HEK293T (cell line): ENCODE data around the gene ARHGAP20.

ENCODE experiments used
- CTCF ChIA-PET: fragments of 350-600 bp; formaldehyde crosslinking; extraction: SDS; loops from one replicate; lab custom pipeline; 2021; ENCODE audit warnings: antibody characterized with exemption, inconsistent platforms; lab: Yijun Ruan, JAX
- POLR2A ChIA-PET: fragments of 350-600 bp; formaldehyde crosslinking; extraction: SDS; loops from one replicate; lab custom pipeline; 2020; ENCODE audit warnings: antibody characterized with exemption, inconsistent platforms; lab: Yijun Ruan, JAX
- DNase-seq: peaks from one replicate; pipeline ENCODE4 v3.0.0; 2012; ENCODE audit warnings: mixed read lengths; ENCODE audit errors: extremely low spot score
- ARNT ChIP-seq: fragments of 450-650 bp; IDR thresholded peaks from 2 replicates; pipeline ENCODE4 v1.6.1; 2017; ENCODE audit warnings: mild to moderate bottlenecking
- BHLHE40 ChIP-seq: fragments of 450-650 bp; IDR thresholded peaks from 2 replicates; pipeline ENCODE4 v1.6.1; 2016; ENCODE audit warnings: mild to moderate bottlenecking, moderate library complexity, borderline replicate concordance
- CTBP1 ChIP-seq: fragments of 450-650 bp; IDR thresholded peaks from 2 replicates; pipeline ENCODE4 v1.6.1; 2016; ENCODE audit warnings: borderline replicate concordance
- ELF4 ChIP-seq: fragments of 450-650 bp; IDR thresholded peaks from 2 replicates; pipeline ENCODE4 v1.6.1; 2017; ENCODE audit warnings: antibody characterized with exemption
- FOXA1 ChIP-seq: fragments of 450-650 bp; IDR thresholded peaks from 2 replicates; pipeline ENCODE4 v1.6.1; 2016; ENCODE audit warnings: mild to moderate bottlenecking
- FOXK2 ChIP-seq: fragments of 450-650 bp; IDR thresholded peaks from 2 replicates; pipeline ENCODE4 v1.6.1; 2016; ENCODE audit warnings: mild to moderate bottlenecking
- FOXM1 ChIP-seq: fragments of 450-650 bp; IDR thresholded peaks from 2 replicates; pipeline ENCODE4 v1.6.1; 2017; ENCODE audit warnings: mild to moderate bottlenecking, borderline replicate concordance
- HDGF ChIP-seq: fragments of 450-650 bp; IDR thresholded peaks from 2 replicates; pipeline ENCODE4 v1.6.1; 2017; ENCODE audit warnings: antibody characterized with exemption, borderline replicate concordance
- L3MBTL2 ChIP-seq: fragments of 450-650 bp; conservative IDR thresholded peaks from 2 replicates; pipeline ENCODE4 v1.6.1; 2016; ENCODE audit warnings: mild to moderate bottlenecking
- LEF1 ChIP-seq: fragments of 450-650 bp; IDR thresholded peaks from 2 replicates; pipeline ENCODE4 v1.6.1; 2017; ENCODE audit warnings: mild to moderate bottlenecking, borderline replicate concordance
- NFRKB ChIP-seq: fragments of 450-650 bp; IDR thresholded peaks from 2 replicates; pipeline ENCODE4 v1.6.1; 2016; ENCODE audit warnings: mild to moderate bottlenecking, moderate library complexity
- PKNOX1 ChIP-seq: fragments of 450-650 bp; IDR thresholded peaks from 2 replicates; pipeline ENCODE4 v1.6.1; 2016
- SP1 ChIP-seq: fragments of 450-650 bp; IDR thresholded peaks from 2 replicates; pipeline ENCODE4 v1.6.1; 2017
- SUZ12 ChIP-seq: fragments of 450-650 bp; IDR thresholded peaks from 2 replicates; pipeline ENCODE4 v1.6.1; 2016; ENCODE audit warnings: mild to moderate bottlenecking
- TARDBP ChIP-seq: fragments of 450-650 bp; IDR thresholded peaks from 2 replicates; pipeline ENCODE4 v1.6.1; 2016
- ZNF384 ChIP-seq: fragments of 450-650 bp; IDR thresholded peaks from 2 replicates; pipeline ENCODE4 v1.6.1; 2016

ARHGAP20 gene

GRCh38 chr11:110736171-110736553 is 23.9 kb upstream of the ARHGAP20 start:
- no peak for TF ChIP-seq TARDBP
- TF ChIP-seq FOXA1, result no peak
- no peak for TF ChIP-seq LEF1
- no peak for TF ChIP-seq L3MBTL2
- TF ChIP-seq SP1, result no peak
- TF ChIP-seq ZNF384, result no peak
- no peak for TF ChIP-seq NFRKB
- TF ChIP-seq ARNT, result no peak
- TF ChIP-seq FOXM1, result no peak
- no peak for TF ChIP-seq PKNOX1
- TF ChIP-seq FOXK2, result no peak
- TF ChIP-seq HDGF, result no peak
- no peak for TF ChIP-seq ELF4
- no peak for TF ChIP-seq BHLHE40
- no peak for TF ChIP-seq CTBP1
- no peak for TF ChIP-seq SUZ12
- DNase-seq, result no peak
- ChIA-PET CTCF (interaction anchor here (0.6 kb wide), 1 partner anchor 13 kb away, joined by 4 read pairs; no protein-coding TSS in a partner anchor), POLR2A (no interaction called here)

GRCh38 chr11:110735455-110736170 is 23.4 kb upstream of the ARHGAP20 start:
- TF ChIP-seq ELF4 (no peak), TARDBP (no peak), FOXA1 (no peak), PKNOX1 (no peak), ARNT (no peak), NFRKB (no peak), FOXM1 (no peak), ZNF384 (no peak), HDGF (no peak), CTBP1 (no peak), SUZ12 (no peak), LEF1 (no peak), FOXK2 (no peak), L3MBTL2 (no peak), SP1 (no peak), BHLHE40 (no peak)
- POLR2A ChIA-PET, result no interaction called here
- CTCF ChIA-PET, result interaction anchor here (0.6 kb wide), 1 partner anchor 13 kb away, joined by 4 read pairs; no protein-coding TSS in a partner anchor
- no peak for DNase-seq

GRCh38 chr11:110734790-110735189 is 22.6 kb upstream of the ARHGAP20 start:
- DNase-seq, result no peak
- CTCF ChIA-PET, result no interaction called here
- TF ChIP-seq BHLHE40 (no peak), CTBP1 (no peak), ARNT (no peak), FOXA1 (no peak), PKNOX1 (no peak), SP1 (no peak), NFRKB (no peak), ELF4 (no peak), FOXK2 (no peak), ZNF384 (no peak)
- POLR2A ChIA-PET, result no interaction called here

- ChIA-PET POLR2A (no interaction called here), CTCF (no interaction called here)
- TF ChIP-seq HDGF, result no peak
- no peak for TF ChIP-seq SUZ12
- no peak for TF ChIP-seq PKNOX1
- no peak for DNase-seq
Measured at GRCh38 chr11:110730773-110731172, 18.5 kb upstream of the ARHGAP20 start.

- CTCF ChIA-PET, result no interaction called here
- no peak for DNase-seq
- no peak for TF ChIP-seq SP1
- TF ChIP-seq HDGF, result no peak
- TF ChIP-seq TARDBP, result no peak
- no peak for TF ChIP-seq L3MBTL2
- TF ChIP-seq ELF4, result no peak
- no peak for TF ChIP-seq PKNOX1
- no peak for TF ChIP-seq LEF1
- POLR2A ChIA-PET, result no interaction called here
Measured at GRCh38 chr11:110728883-110729282, 16.6 kb upstream of the ARHGAP20 start.
